Measurements from ENCODE around the gene HSPG2. TPM values are rescaled to one million over a fixed set of nuclear protein-coding genes. Genes with fewer than 3 reads are reported as not detected.

The HSPG2 gene
- polyA plus RNA-seq, 1 donor from 2014 or later: 0.79 TPM

DNA sequence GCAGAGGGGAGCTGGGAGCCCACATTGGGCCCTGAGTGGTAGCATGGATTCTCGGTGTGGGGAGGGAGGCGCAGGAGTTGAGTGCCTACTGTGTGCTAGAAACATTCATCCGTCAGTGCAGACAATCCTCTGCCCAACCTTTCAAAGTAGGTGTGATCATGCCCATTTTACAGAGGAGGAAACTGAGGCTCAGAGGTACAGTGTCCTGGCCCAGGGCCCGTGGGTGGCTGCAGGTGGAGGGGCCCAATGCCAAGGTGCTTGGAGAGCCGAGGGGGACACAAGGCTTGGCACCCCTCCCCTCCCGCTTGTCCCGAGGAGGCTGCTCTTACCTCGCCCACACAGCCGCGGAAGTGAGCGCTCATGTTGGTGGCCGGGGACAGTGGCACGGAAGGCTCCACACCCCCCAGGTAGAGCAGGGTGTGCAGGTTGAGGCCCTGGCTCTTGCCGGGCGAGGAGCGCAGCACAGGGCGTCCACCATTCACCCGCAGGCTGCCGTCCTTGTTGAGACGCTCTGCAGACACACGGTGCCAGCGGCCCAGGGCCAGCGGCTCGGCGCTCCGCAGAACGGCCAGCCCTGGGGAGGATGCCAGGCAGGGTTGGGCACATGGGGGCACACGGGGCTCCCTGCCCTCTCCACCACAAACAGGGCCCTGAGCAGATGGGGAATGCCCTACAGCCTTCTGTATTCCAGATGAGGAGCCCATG lies 108.5 kb downstream of the HSPG2 start:
- no peaks in the 10 kb centered on the region for H3K79me2 ChIP-seq (replicated peaks; ENCODE audit: insufficient read depth, low read length)
- H3K9me2 ChIP-seq (ENCODE audit: insufficient read depth, low read length): no peaks in the 10 kb centered on the region
- H3K4me3 ChIP-seq (ENCODE audit: low read length): no peak overlapping the region
- no peak overlapping the region for H3K27ac ChIP-seq (ENCODE audit: low read length)
- H3K9me3 ChIP-seq (ENCODE audit: low read length): no peaks in the 10 kb centered on the region
- H2AFZ ChIP-seq (ENCODE audit: low read depth, low read length): no peak overlapping the region
- no peaks in the 10 kb centered on the region for H4K20me1 ChIP-seq (ENCODE audit: insufficient read depth)
- no peaks in the 10 kb centered on the region for H3F3A ChIP-seq (ENCODE audit: insufficient read depth, low read length, poor library complexity, severe bottlenecking)
- H3K27me3 ChIP-seq (ENCODE audit: insufficient read depth, low read depth, low read length): no peaks in the 10 kb centered on the region
- TF ChIP-seq EZH2 (IDR thresholded peaks at IDR 0.05; ENCODE audit: borderline replicate concordance, insufficient read depth, low read length, poor library complexity, severe bottlenecking): no peak
- no peak for TF ChIP-seq TAF1 (IDR thresholded peaks at IDR 0.05; ENCODE audit: low read depth)
- TF ChIP-seq SMC3 (conservative IDR thresholded peaks at IDR 0.05; ENCODE audit: poor library complexity): no peak
- no peak for TF ChIP-seq MXI1 (conservative IDR thresholded peaks at IDR 0.05; ENCODE audit: poor library complexity, severe bottlenecking)
- no peak for TF ChIP-seq POLR2AphosphoS5 (IDR thresholded peaks at IDR 0.05)
- no peak for TF ChIP-seq RAD21 (conservative IDR thresholded peaks at IDR 0.05)
- TF ChIP-seq, protein P1, sequence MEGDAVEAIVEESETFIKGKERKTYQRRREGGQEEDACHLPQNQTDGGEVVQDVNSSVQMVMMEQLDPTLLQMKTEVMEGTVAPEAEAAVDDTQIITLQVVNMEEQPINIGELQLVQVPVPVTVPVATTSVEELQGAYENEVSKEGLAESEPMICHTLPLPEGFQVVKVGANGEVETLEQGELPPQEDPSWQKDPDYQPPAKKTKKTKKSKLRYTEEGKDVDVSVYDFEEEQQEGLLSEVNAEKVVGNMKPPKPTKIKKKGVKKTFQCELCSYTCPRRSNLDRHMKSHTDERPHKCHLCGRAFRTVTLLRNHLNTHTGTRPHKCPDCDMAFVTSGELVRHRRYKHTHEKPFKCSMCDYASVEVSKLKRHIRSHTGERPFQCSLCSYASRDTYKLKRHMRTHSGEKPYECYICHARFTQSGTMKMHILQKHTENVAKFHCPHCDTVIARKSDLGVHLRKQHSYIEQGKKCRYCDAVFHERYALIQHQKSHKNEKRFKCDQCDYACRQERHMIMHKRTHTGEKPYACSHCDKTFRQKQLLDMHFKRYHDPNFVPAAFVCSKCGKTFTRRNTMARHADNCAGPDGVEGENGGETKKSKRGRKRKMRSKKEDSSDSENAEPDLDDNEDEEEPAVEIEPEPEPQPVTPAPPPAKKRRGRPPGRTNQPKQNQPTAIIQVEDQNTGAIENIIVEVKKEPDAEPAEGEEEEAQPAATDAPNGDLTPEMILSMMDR (IDR thresholded peaks at IDR 0.05; ENCODE audit: poor library complexity, severe bottlenecking): no peak
- TF ChIP-seq, protein P2, sequence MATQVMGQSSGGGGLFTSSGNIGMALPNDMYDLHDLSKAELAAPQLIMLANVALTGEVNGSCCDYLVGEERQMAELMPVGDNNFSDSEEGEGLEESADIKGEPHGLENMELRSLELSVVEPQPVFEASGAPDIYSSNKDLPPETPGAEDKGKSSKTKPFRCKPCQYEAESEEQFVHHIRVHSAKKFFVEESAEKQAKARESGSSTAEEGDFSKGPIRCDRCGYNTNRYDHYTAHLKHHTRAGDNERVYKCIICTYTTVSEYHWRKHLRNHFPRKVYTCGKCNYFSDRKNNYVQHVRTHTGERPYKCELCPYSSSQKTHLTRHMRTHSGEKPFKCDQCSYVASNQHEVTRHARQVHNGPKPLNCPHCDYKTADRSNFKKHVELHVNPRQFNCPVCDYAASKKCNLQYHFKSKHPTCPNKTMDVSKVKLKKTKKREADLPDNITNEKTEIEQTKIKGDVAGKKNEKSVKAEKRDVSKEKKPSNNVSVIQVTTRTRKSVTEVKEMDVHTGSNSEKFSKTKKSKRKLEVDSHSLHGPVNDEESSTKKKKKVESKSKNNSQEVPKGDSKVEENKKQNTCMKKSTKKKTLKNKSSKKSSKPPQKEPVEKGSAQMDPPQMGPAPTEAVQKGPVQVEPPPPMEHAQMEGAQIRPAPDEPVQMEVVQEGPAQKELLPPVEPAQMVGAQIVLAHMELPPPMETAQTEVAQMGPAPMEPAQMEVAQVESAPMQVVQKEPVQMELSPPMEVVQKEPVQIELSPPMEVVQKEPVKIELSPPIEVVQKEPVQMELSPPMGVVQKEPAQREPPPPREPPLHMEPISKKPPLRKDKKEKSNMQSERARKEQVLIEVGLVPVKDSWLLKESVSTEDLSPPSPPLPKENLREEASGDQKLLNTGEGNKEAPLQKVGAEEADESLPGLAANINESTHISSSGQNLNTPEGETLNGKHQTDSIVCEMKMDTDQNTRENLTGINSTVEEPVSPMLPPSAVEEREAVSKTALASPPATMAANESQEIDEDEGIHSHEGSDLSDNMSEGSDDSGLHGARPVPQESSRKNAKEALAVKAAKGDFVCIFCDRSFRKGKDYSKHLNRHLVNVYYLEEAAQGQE (IDR thresholded peaks at IDR 0.05; ENCODE audit: borderline replicate concordance): no peak
- TF ChIP-seq EP300 (conservative IDR thresholded peaks at IDR 0.05; ENCODE audit: poor library complexity, severe bottlenecking): no peak
- H3K9ac ChIP-seq (ENCODE audit: low read length): no peak overlapping the region
- H3K36me3 ChIP-seq (ENCODE audit: insufficient read depth, low read length): no peaks in the 10 kb centered on the region
- no peak overlapping the region for H3K4me2 ChIP-seq (ENCODE audit: low read length)

DNA sequence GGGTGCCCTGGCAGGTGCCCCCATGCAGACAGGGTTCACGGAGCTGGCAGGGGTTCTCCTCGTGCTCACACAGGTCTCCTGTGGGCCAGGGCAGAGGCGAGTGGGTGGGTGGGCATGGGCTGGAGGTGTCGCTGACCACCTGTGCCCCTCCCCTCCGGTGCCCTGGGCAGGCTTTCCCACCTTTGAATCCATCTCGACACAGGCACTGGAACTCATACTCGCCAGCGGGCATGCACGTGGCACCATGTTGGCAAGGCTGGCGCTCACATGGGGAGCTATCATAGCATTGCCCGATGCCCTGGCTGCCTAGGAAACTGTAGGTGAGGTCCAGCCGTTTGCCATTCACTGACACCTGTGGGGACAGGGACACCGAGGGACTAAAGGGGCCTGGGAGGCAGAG lies 109.0 kb downstream of the HSPG2 start:
- TF ChIP-seq POLR2AphosphoS5 (IDR thresholded peaks at IDR 0.05) (no peak), EP300 (conservative IDR thresholded peaks at IDR 0.05; ENCODE audit: poor library complexity, severe bottlenecking) (no peak), TAF1 (IDR thresholded peaks at IDR 0.05; ENCODE audit: low read depth) (no peak), SMC3 (conservative IDR thresholded peaks at IDR 0.05; ENCODE audit: poor library complexity) (no peak), EZH2 (IDR thresholded peaks at IDR 0.05; ENCODE audit: borderline replicate concordance, insufficient read depth, low read length, poor library complexity, severe bottlenecking) (no peak), RAD21 (conservative IDR thresholded peaks at IDR 0.05) (no peak), MXI1 (conservative IDR thresholded peaks at IDR 0.05; ENCODE audit: poor library complexity, severe bottlenecking) (no peak)
- TF ChIP-seq, protein P2 (IDR thresholded peaks at IDR 0.05; ENCODE audit: borderline replicate concordance): no peak
- TF ChIP-seq, protein P1 (IDR thresholded peaks at IDR 0.05; ENCODE audit: poor library complexity, severe bottlenecking): no peak
- Histone ChIP-seq H3K4me2 (ENCODE audit: low read length) (no peak overlapping the region), H3K9me2 (ENCODE audit: insufficient read depth, low read length) (no peaks in the 10 kb centered on the region), H3K27me3 (ENCODE audit: insufficient read depth, low read depth, low read length) (no peaks in the 10 kb centered on the region), H3K4me3 (ENCODE audit: low read length) (no peak overlapping the region), H2AFZ (ENCODE audit: low read depth, low read length) (no peak overlapping the region), H3K9me3 (ENCODE audit: low read length) (no peaks in the 10 kb centered on the region), H3K9ac (ENCODE audit: low read length) (no peak overlapping the region), H3K79me2 (replicated peaks; ENCODE audit: insufficient read depth, low read length) (no peaks in the 10 kb centered on the region), H3K36me3 (ENCODE audit: insufficient read depth, low read length) (no peaks in the 10 kb centered on the region), H4K20me1 (ENCODE audit: insufficient read depth) (no peaks in the 10 kb centered on the region), H3F3A (ENCODE audit: insufficient read depth, low read length, poor library complexity, severe bottlenecking) (no peaks in the 10 kb centered on the region), H3K27ac (ENCODE audit: low read length) (no peak overlapping the region)

Data from neural cell (in vitro differentiated cells).